Ovary (tissue), 3 donors: ENCODE measurements around the gene TBX20.
"Not testable (repeated sequence)": the region's sequence is repeated elsewhere in the genome, so short reads cannot be mapped to it uniquely, and the experiment has no call there.

ENCODE experiments used
- CTCF ChIP-seq, 3 donors: fragments of 450-650 bp in 2 of 3; fragments of 200-600 bp in 1 of 3; IDR thresholded peaks; one replicate each; pipeline versions ENCODE4 v1.5.1 to v1.8.0; 2016 to 2022; ENCODE audit warnings: antibody characterized with exemption in 3 of 3, mild to moderate bottlenecking in 1 of 3
- EP300 ChIP-seq: sonication (generic); formaldehyde crosslinking; IDR thresholded peaks from one replicate; pipeline ENCODE4 v1.6.1; 2017; ENCODE audit warnings: antibody characterized with exemption
- donor health status: DM: no; HTN: no; CAD: no.

- TF ChIP-seq EP300; CTCF (IDR thresholded peaks at IDR 0.05): not testable (repeated sequence)
Observed at GRCh38 chr7:35227438-35227837, 26.5 kb downstream of the TBX20 start.
